Upper lobe of left lung (tissue), 4 donors: ENCODE results near the gene OR5T3.

Experiments used
- EP300 ChIP-seq, 4 donors: sonication (generic); formaldehyde crosslinking; IDR thresholded peaks; one replicate each; pipeline ENCODE4 v1.5.1; 2017; ENCODE audit warnings: antibody characterized with exemption in 4 of 4, control low read depth in 2 of 4
- POLR2AphosphoS5 ChIP-seq, 2 donors: sonication (generic); formaldehyde crosslinking; IDR thresholded peaks; one replicate each; pipeline ENCODE4 v1.5.1; 2017; ENCODE audit warnings: antibody characterized with exemption in 2 of 2

- TF ChIP-seq POLR2AphosphoS5 (IDR thresholded peaks at IDR 0.05) (no peak), EP300 (IDR thresholded peaks at IDR 0.05) (no peak)
These were observed at the start of gene OR5T3 for GRCh38 chr11:56251954-56252353.
